Lower lobe of right lung (tissue), 2 donors: ENCODE measurements around the gene GPR37. TPM values are rescaled to one million over a fixed set of nuclear protein-coding genes. Genes with fewer than 3 reads are reported as not detected.

ENCODE experiments used
- ATAC-seq, 2 donors: fragments of 200-7000 bp; cut with Tn5 transposase; one replicate each; pipeline ENCODE4 v1.9.1; 2020 to 2022; ENCODE audit warnings: mild to moderate bottlenecking in 2 of 2, moderate library complexity in 2 of 2
- DNase-seq: peaks from one replicate; pipeline ENCODE4 v3.0.0-alpha.2; 2020
- H3K27ac ChIP-seq: fragments of 200-600 bp; one replicate; pipeline ENCODE4 v1.8.0; 2022
- H3K27me3 ChIP-seq: fragments of 200-600 bp; one replicate; pipeline ENCODE4 v1.8.0; 2022; ENCODE audit warnings: low read depth
- H3K36me3 ChIP-seq: fragments of 200-600 bp; one replicate; pipeline ENCODE4 v1.8.0; 2022; ENCODE audit warnings: mild to moderate bottlenecking
- H3K4me1 ChIP-seq: fragments of 200-600 bp; one replicate; pipeline ENCODE4 v1.8.0; 2022
- H3K4me3 ChIP-seq: fragments of 200-600 bp; one replicate; pipeline ENCODE4 v1.8.0; 2022; ENCODE audit warnings: mild to moderate bottlenecking
- H3K9me3 ChIP-seq: fragments of 200-600 bp; one replicate; pipeline ENCODE4 v1.8.0; 2022
- CTCF ChIP-seq: fragments of 200-600 bp; IDR thresholded peaks from one replicate; pipeline ENCODE4 v1.8.0; 2022; ENCODE audit warnings: antibody characterized with exemption, mild to moderate bottlenecking
- intact Hi-C: fragments of 100-400 bp; cut with DNase I; formaldehyde crosslinking; loops from one replicate; pipeline ENCODE4 v1.11.0; 2022
- total RNA-seq: library from RNA; stranded (reverse); fragmentation: NEBNext Ultra II Directional; extraction: Animal tissue kit (Norgen Biotek cat#: 25700); gene quantifications from one replicate; pipeline ENCODE4 v1.2.1, GENCODE V29; 2021
- donor health status: DM: no; HTN: yes; CAD: no; lungs with severe emphysema.

The GPR37 gene
- total RNA-seq, 1 donor from 2014 or later, result 0.59 TPM

GRCh38 chr7:124779620-124780019, 14.0 kb upstream of the GPR37 start:
- no peak for TF ChIP-seq CTCF
- Histone ChIP-seq H3K27ac (no peak overlapping the region), H3K4me3 (no peak overlapping the region), H3K9me3 (no peaks in the 10 kb centered on the region), H3K4me1 (no peaks in the 10 kb centered on the region), H3K27me3 (no peaks in the 10 kb centered on the region), H3K36me3 (no peaks in the 10 kb centered on the region)
- intact Hi-C loops, result no loop called here
- no peak for DNase-seq
- ATAC-seq, result no peak

GRCh38 chr7:124779194-124779593, 13.6 kb upstream of the GPR37 start:
- Histone ChIP-seq H3K36me3 (no peaks in the 10 kb centered on the region), H3K27me3 (no peaks in the 10 kb centered on the region), H3K27ac (no peak overlapping the region), H3K4me1 (no peaks in the 10 kb centered on the region), H3K9me3 (no peaks in the 10 kb centered on the region), H3K4me3 (no peak overlapping the region)
- ATAC-seq (peak; percentile 34 to 58), DNase-seq (no peak)
- TF ChIP-seq CTCF, result no peak
- intact Hi-C loops, result no loop called here

GRCh38 chr7:124777268-124777667, 11.7 kb upstream of the GPR37 start:
- TF ChIP-seq CTCF, result no peak
- Histone ChIP-seq H3K4me1 (no peaks in the 10 kb centered on the region), H3K36me3 (no peaks in the 10 kb centered on the region), H3K27ac (no peak overlapping the region), H3K27me3 (no peaks in the 10 kb centered on the region), H3K9me3 (no peaks in the 10 kb centered on the region), H3K4me3 (no peak overlapping the region)
- no peak for DNase-seq
- intact Hi-C loops, result no loop called here
- no peak for ATAC-seq

- no peaks in the 10 kb centered on the region for H3K36me3 ChIP-seq
- H3K27ac ChIP-seq, result no peak overlapping the region
- H3K9me3 ChIP-seq, result no peaks in the 10 kb centered on the region
- H3K27me3 ChIP-seq, result no peaks in the 10 kb centered on the region
- no peak overlapping the region for H3K4me3 ChIP-seq
- DNase-seq (no peak), ATAC-seq (no peak)
- no peaks in the 10 kb centered on the region for H3K4me1 ChIP-seq
- TF ChIP-seq CTCF, result no peak
- intact Hi-C loops, result no loop called here
These were observed 10.6 kb upstream of the GPR37 start for GRCh38 chr7:124776153-124776552.

- no peaks in the 10 kb centered on the region for H3K27me3 ChIP-seq
- no peaks in the 10 kb centered on the region for H3K4me1 ChIP-seq
- no peaks in the 10 kb centered on the region for H3K36me3 ChIP-seq
- H3K27ac ChIP-seq, result no peak overlapping the region
- TF ChIP-seq CTCF, result no peak
- DNase-seq (no peak), ATAC-seq (no peak)
- no peaks in the 10 kb centered on the region for H3K9me3 ChIP-seq
- intact Hi-C loops, result no loop called here
- H3K4me3 ChIP-seq, result no peak overlapping the region
These were observed 9.8 kb upstream of the GPR37 start for GRCh38 chr7:124775422-124775821.

- Histone ChIP-seq H3K4me3 (no peak overlapping the region), H3K36me3 (no peaks in the 10 kb centered on the region), H3K4me1 (no peaks in the 10 kb centered on the region), H3K27ac (no peak overlapping the region), H3K27me3 (no peaks in the 10 kb centered on the region), H3K9me3 (no peaks in the 10 kb centered on the region)
- no peak for TF ChIP-seq CTCF
- intact Hi-C loops, result no loop called here
- no peak for ATAC-seq
- no peak for DNase-seq
These were observed 8.3 kb upstream of the GPR37 start for GRCh38 chr7:124773938-124774337.
